ENCODE results near the gene KIF26B.

The KIF26B gene

DNA sequence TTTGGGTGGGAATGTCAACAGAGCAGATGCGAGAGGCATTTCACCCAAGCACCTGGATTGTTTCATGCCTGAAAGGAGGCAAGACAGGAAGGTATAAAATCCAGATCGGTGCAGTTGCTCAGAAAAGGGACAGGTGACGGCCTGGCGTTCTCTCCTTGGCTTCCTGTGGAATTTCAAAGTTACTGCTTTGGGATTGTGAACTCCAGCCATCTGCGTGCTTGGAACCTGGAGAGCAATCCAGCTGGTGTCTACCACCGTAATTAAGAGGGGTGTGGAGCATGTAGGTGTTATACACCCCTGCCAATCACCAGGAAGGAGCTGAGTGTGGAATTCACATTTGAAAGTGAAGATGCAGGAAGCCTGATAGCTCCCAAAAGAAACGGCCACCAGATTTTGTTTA is 286.1 kb downstream of the KIF26B start:
- DNase-seq, result no peak

DNA sequence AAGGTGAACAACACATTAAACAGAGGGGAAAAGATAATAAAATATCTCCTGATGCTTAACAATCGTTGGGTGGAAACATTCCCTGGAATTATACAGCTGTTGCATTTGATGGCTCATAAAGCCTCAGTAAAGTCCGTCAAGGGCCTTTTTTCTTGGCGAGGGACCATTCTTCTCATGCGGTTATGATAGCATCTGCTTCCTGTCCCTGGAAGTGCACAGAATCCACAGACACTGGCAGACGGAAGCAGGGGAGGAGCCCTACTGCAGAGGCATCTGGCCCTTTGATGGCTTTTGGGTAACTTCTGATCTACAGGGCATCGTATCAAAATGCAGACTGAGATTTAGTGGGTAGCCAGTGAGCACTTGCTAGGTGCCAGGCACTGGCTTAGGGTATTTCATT is 286.9 kb downstream of the KIF26B start:
- no peak for DNase-seq

DNA sequence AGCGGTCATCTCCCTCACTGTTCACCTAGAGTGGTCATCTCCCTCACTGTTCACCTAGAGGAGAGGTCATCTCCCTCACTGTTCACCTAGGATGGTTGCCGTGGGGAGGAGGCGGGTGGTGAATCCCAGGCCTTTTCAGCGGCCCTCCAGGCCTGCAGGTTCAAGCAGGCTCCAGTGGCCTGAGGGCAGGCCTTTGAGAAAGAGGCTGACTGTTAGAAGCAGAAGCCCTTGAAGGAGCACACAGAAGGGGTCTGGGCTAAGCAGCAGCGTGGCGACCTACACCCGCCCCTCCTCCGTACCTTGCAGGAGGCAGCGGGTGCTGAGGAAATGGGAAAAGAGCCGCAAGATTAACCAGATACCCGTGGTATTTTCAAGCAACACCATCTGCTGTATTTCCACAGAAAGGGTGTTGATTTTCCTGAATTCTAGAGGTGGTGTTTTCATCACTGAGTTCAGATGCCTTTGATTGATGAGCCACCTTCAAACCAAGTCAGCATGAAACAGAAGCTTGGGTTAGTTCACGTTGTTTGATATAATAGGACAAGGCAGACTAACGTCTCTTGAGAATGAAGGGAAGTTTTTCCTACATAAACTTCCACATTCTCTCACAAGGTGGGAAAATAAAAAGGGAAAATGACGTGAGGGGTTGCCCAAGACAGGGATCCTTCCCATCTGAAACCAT is 289.5 kb downstream of the KIF26B start:
- DNase-seq, result no peak

DNA sequence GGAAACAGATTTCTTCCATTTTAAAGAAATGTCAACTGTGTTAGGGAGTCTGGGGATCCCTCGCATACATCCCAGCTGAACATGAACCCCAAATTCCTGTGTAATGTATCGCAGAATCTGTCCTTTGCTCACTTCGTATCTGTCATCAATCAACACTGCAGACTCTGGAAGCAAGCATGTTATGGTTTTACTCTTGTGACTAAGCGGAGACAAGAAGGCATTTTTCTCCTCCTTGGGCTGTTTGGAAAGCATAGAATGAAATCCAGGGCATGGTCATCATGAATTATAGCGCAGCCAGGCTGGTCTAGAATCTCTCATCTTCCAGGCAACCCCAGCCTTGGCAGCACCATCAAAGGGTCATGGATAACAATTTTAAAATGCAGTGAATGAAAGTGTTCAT is 290.2 kb downstream of the KIF26B start:
- no peak for DNase-seq

DNA sequence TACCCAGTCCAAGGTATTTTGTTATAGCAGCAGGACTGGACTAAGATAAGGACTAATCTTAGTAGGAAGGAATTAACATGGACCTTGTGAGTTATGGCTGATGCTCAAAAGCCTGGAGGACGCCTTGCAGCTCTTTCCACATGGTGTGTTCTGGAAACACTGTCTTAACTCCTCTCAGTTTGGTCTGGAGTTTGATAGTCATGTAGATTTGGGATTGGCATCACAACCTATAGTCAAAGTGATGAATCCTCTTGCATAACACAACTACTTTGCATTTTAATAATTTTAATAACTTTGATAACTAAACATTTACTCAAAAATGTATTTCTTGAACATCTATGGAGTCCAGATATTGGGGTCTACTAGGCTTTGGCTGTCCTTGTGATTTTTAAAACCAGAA is 293.7 kb downstream of the KIF26B start:
- no peak for DNase-seq

DNA sequence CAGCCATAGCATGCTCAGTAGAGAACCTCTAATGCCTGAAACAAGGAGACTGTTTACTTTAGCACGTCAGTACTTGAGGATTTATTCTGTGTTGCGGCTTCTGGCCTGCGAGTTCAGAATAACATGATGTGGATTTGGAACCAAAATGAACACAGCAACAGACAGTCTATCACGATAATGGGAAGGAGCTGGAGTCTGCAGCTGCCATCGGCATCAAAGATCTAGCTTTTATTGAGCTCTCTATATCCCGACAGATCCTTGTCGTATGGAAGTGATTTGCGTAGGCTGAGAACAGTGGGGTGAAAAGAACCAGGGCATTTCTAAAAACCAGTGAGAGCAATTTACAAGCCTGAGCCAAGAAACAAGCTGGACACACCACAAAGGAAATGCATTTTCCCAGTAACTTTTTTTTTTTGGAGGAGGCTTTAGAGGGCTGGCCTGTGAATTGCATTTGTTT is 294.2 kb downstream of the KIF26B start:
- DNase-seq, result no peak

DNA sequence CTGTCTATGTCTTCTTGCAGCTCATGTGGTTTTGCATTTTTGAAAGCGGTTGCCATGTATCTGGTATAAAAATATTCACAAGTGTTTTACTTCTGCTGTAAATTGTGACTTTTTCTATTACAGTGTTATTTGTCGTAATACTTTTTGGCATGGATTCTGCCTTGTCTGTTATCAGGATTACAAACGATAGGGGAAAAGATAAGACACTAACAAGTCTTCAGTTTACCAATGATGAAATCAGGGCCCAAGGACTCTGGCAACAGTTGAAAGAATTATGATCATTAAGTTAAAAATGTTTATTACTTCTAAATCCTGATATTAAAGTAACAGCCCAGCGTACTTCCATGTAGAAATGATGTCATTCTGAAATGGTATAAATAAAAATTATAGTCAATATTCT is 298.8 kb downstream of the KIF26B start:
- DNase-seq, result no peak

DNA sequence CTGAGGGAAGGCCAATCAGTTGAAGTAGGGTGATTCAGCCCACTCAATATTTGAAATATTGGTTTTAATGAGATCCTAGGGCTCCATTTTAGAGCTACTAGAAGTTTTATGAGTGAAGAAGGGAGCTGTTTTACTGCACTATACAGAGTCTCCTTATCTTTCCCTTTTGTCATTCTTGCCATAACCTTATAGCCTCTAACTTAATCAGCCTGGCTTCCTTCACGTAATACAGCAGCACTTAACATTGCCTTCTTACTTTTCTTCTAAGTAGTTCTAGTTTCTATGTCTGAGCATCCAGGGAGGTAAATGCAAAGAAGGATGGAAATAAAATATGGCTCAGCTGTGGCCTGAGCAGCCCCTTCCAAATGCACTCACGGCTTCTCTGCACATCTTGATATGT is 299.3 kb downstream of the KIF26B start:
- DNase-seq, result no peak

DNA sequence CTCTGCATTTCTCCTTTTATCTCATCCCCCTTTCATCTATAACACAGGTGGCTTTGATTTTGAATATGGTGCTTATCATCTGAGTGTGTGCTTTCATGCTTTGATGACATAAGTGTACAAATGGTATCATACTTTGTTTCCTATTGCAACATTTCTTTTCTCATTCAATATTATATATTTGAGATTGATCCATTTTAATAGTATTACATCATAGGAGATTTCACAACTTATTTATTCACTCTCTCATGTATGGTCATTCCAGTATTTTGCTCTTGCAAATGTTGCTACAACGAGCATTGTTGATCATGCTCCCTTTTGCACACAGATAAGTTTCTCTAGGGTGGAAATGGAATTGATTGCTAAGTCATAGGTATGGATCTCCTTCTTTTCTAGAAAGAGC is 302.8 kb downstream of the KIF26B start:
- no peak for DNase-seq

DNA sequence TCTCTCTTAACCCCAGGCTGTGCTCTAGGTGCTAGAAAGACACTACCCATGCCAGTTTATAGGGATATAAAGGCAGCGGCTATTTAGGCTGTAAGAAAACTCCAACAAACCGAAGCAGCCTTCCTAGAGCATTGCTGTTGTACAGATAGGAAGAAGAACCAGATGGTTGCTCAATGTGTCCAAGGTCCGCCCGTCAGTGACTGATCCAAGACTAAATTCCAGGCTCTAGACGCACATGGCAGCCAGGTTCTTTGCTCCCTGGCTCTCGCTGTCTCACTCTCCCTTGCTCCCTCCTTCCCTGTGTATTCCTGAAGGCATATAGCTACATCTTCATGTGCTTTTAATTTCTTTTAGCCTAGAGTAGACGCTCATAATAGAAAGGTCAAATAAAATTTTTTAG is 303.4 kb downstream of the KIF26B start:
- DNase-seq, result no peak

DNA sequence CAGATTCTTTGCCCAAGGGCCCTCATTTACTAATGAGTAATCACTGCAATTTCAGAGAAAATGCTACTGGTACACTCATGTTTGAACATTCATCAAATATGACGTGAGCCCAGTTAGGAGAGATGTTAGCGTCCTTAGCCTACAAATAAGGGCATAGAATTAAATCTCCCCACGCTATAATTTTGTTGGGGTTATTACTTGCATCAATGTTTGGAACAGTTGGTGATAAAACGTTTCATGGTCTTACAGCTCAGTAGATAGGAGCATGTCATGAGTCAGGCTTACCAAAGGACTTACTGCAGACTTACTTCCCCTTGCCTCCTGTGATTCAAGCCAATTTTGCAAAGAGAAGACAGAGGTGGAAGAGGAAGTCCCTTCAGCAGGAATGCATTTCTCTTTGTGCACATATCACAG is 304.0 kb downstream of the KIF26B start:
- DNase-seq, result no peak

DNA sequence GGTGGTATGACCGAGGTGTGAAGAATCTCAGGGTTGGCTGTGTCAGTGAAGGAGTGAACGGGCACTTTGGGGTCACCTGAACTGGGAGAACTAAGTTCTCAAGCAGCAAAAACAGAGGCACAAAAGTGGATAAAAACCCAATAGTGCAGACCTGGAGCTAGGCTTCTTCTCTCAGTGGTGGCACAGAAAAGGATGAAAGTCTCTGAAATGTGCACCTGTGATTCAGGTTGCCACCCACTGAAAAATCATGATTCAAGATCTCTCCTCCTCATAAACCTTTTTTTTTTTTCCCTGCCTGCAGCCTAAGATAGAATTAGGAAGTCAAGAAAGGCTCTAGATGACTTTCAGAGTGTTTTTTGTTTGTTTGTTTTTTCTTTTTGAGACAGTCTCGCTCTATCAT is 304.8 kb downstream of the KIF26B start:
- DNase-seq, result no peak

DNA sequence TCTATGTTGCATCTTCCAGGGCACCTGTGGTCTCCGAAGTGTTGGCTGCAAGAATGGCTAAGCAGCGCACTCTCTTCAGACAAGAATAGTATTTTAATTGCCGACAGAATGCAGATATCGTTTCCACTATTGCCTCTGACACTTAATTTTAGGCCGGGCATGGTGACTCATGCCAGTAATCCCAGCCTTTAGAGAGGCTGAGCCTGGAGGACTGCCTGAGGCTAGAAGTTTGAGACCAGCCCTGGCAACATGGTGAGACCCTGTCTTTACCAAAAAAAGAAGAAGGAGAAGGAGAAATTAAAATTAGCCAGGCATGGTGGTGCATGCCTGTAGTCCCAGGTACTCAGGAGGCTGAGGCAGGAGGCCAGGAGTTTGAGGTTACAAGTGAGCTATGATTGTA is 306.9 kb downstream of the KIF26B start:
- DNase-seq, result no peak

DNA sequence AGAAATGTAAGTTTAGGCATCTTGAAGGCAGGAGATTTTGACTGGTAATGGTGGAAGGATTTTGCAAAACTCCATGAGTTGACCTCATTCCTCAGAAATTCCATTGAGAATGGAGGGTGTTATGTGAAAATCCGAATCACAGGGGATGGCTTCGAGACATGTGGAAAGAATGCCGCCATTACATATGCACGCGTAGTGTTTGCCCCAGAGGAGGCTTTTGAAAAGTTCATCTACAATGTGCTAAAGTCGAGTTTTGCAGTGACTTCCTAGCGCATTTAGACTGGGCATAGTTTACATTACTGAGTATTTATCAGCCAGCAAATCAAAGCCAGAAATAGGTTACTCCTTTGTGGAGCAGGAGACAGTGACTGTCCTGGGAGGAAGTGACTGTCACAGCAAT is 307.4 kb downstream of the KIF26B start:
- no peak for DNase-seq

DNA sequence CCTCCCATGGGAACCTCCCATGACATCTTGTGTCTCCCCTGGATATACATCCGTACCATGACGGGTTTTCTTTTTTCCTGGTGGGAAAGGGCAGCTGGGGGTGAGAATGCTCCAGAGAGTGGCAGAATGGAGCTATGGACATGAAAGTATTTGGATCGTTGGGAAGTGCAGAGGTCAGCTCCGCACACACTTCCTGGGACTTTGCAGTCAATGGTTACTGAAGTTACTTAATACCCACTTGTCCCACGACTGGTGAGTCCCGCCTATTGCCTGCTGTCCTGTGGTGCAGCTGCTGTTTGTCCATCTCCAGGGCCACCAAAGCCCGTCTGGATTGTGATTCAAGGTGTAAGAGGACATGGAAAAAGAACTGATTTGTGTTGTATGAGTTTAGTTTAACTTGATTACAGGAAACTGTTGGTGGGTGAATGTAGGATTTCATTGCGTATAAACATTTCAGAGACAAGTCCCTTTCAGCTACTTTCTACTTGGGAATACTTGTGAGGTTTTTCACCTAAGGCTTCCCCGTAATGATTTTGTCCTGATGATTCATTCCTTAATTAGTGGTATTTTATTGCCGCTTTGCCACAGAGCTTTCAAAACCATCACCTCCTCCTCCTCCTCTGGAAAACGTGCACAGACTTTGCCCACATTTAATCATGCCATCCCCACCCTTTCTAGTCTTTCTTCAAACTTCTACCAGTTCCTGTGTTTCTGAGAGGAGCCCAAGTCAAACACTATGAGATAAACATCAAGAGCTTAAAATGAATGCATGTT is 308.8 kb downstream of the KIF26B start:
- no peak for DNase-seq

DNA sequence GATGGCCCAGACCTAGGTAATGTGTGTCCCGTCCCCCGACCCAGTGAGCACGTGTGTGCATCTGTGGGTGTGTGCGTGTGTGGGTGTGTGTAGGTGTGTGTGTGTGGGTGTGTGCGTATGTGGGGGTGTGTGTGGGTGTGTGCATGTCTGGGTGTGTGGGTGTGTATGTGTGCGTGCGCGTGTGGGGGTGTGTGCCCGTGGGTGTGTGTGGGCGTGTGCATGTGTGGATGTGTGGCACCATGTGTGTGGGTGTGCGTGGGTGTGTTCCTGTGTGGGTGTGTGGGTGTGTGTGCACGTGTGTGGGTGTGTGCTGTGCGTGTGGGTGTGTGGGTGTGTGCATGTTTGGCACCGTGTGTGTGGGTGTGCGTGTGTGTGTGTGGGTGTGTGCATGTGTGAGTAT is 309.5 kb downstream of the KIF26B start:
- DNase-seq, result peak; percentile 1

DNA sequence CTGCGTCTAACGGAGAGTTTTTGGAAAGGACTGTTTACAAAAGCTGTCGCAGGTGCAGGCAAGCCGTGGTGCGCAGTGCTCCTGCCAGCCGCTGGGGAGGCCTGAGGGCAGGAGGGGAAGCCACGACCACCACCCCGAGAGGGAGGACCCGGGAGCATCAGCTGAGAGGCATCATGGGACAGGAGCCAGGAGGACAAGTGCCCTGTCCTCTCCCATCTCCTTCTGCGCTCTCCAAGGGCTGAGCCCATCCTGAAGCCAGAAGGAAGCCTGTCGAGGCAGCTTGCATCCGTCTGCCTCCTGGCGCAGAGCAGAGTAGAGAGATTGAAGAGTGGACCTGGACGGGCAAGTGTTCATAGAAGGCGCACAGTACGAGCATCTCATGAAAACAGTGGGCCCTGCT is 310.9 kb downstream of the KIF26B start:
- no peak for DNase-seq

DNA sequence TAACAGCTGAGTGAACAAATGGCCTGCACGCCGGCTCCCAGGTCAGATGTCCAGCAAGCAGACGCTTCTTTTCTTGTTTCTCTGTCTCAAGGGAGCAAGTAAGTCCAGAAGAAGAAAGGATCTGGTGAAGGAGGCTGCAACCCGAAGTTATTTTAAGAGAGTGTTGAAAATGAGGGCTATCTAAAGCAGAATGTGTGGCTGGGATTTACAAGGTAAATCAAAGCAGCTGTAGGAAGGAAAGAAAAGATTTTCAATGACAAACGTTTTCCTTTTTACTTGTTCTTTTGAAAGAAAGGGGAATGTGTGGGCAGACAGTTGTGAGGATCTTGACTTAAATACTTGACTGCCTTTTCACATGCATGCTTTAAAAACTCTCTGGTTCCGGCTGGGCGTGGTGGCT is 311.5 kb downstream of the KIF26B start:
- no peak for DNase-seq

DNA sequence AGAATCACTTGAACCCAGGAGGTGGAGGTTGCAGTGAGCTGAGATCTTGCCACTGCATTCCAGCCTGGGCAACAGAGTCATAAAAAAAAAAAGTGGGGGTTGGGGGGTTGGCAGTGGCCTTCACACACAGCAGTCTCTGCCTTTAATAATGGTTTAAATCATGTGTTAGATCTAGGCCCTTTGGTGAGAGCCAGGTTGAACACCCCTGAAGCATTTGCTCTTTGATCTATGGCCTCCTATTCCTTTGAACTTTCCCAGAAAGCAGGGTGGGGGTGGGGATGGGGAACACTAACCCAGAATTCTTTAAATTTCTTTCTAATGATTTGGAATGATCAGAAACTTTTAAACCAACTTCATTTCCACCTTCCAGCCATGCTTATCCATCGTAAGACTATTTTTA is 313.0 kb downstream of the KIF26B start:
- DNase-seq, result no peak

DNA sequence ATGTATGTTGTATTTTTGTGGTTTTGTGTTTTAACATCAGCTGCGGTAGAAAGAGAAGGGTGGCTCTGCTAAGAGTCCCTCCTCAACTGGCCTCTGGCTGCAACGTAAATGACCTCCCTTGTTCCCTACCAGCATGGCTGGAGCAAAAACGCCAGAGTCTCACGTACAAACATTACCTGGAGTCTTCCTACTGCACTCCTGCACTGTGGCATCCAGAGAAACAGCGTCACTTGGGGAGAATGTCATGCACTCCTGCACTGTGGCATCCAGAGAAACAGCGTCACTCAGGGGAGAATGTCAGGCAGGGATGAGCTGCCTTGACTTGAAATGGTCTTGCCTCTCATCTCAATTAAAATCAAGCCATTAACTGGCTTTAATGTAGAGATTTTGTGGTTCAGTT is 314.2 kb downstream of the KIF26B start:
- no peak for DNase-seq

DNA sequence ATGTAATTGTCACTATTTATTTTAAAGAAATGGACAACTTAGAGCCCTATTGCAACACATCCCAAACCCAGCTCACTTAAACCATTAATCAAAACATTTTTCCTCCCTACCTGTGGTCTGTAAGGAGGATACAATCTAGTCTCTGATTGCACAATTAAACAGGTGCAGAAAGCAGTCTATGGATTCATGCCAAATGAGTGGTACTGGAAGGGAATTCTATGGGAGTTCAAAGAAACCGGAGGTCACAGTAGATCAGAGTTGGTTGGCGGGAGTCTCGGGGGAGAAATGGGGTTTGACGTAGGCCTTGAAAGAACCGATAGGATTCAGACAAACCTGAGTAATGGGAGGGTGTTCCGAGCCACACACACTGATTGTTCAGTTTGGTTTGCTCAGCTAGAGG is 314.9 kb downstream of the KIF26B start:
- DNase-seq, result no peak

DNA sequence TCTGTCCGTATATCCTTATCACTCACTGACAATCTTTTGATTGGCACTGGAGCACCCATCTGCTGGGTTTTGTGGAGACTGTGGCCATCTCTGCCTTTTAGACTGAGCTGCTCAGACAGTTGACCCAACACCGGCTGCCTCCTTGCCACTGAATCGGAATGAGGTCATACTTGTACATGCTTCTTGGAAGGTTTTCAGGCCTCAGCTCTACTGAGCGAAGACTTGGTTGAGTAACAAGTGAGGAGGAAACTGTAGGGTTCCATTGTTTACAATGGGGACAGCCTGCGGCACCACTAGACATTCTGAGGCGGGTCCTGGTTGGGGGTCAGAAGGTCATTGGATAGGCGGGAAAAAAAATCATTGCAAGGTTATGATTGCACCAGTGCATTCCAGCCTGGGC is 320.3 kb downstream of the KIF26B start:
- DNase-seq, result no peak

DNA sequence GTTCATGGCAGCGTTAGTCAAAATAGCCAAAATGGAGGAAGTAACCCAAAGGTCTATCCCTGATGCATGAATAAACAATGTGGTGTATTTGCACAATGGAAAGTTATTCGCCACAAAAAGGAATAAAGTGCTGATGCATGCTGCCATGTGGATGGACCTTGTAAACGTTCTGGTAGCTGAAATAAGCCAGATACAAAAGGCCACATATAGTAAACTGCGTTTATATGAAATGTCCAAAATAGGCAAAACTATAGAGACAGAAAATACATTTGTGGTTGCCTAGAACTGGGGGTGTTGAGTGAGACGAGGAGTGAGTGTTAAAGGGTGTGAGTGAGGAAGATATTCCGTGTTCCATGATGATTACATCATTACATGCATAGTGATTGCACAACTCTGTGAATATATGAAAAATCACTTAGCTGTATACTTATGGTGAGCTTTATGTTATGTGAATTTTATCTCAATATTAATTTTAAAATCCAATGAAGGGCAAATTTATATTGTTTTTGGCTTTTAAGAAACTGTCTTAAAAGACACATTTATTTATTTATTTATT is 321.3 kb downstream of the KIF26B start:
- DNase-seq, result no peak

DNA sequence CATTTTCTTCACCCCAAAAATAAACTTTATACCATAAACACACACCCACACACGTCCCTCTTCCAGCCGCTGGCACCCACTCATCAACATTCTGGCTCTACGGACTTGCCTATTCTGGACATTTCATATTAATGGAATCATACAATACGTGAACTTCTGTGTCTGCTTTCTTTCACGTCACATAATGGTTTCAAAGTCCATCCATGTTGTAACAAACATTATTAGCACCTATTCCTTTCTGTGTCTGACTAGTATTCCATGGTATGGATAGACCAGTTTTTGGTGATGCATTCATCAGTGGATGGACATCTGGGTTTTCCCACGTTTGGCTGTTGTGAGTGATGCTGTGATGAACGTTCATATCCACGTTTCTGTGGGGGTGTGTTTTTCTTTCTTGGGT is 323.2 kb downstream of the KIF26B start:
- DNase-seq, result no peak
